Transverse colon (tissue), 4 donors: ENCODE data around the gene DHX57.

Source experiments
- EP300 ChIP-seq: sonication (generic); formaldehyde crosslinking; IDR thresholded peaks from one replicate; pipeline ENCODE4 v1.6.1; 2017; ENCODE audit warnings: antibody characterized with exemption, low read depth
- POLR2A ChIP-seq: fragments of 450-650 bp; IDR thresholded peaks from one replicate; pipeline ENCODE4 v1.6.1; 2016; ENCODE audit warnings: antibody characterized with exemption, mild to moderate bottlenecking, moderate library complexity
- POLR2AphosphoS5 ChIP-seq, 3 donors: sonication (generic); formaldehyde crosslinking; IDR thresholded peaks; one replicate each; pipeline ENCODE4 v1.6.1; 2016; ENCODE audit warnings: antibody characterized with exemption in 3 of 3
- TF ChIP-seq, protein P1 (sequence below), 5 experiments: fragments of 200-600 bp in 3 of 5; fragments of 450-650 bp in 2 of 5; sonication (generic) in 3 of 5; IDR thresholded peaks; 1 replicate in 2 of 5; 2 replicates in 3 of 5; pipeline ENCODE4 v1.5.1; 2016 to 2017; ENCODE audit warnings: antibody characterized with exemption in 5 of 5, inconsistent platforms in 3 of 5, mild to moderate bottlenecking in 2 of 5, moderate library complexity in 1 of 5

- TF ChIP-seq, protein P1, sequence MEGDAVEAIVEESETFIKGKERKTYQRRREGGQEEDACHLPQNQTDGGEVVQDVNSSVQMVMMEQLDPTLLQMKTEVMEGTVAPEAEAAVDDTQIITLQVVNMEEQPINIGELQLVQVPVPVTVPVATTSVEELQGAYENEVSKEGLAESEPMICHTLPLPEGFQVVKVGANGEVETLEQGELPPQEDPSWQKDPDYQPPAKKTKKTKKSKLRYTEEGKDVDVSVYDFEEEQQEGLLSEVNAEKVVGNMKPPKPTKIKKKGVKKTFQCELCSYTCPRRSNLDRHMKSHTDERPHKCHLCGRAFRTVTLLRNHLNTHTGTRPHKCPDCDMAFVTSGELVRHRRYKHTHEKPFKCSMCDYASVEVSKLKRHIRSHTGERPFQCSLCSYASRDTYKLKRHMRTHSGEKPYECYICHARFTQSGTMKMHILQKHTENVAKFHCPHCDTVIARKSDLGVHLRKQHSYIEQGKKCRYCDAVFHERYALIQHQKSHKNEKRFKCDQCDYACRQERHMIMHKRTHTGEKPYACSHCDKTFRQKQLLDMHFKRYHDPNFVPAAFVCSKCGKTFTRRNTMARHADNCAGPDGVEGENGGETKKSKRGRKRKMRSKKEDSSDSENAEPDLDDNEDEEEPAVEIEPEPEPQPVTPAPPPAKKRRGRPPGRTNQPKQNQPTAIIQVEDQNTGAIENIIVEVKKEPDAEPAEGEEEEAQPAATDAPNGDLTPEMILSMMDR (IDR thresholded peaks at IDR 0.05), result no peak
- TF ChIP-seq POLR2A (no peak), POLR2AphosphoS5 (IDR thresholded peaks at IDR 0.05) (no peak), EP300 (no peak)
Measured at GRCh38 chr2:38850045-38850444, 25.7 kb downstream of the DHX57 start.
